GM12891 (cell line): ENCODE results near the gene SLCO1B3.

Source experiments
- POLR2A ChIP-seq: IDR thresholded peaks from 2 replicates; pipeline ENCODE4 v1.6.1; 2011; ENCODE audit warnings: low read depth, low read length, control low read depth
- POLR2AphosphoS5 ChIP-seq: IDR thresholded peaks from 2 replicates; pipeline ENCODE4 v1.6.1; 2011; ENCODE audit warnings: low read depth, low read length, control low read depth
- SPI1 ChIP-seq: IDR thresholded peaks from 2 replicates; pipeline ENCODE4 v1.6.1; 2011; ENCODE audit warnings: low read depth, low read length, control low read depth
- TAF1 ChIP-seq: IDR thresholded peaks from 2 replicates; pipeline ENCODE4 v1.6.1; 2011; ENCODE audit warnings: low read depth, low read length, control low read depth

DNA sequence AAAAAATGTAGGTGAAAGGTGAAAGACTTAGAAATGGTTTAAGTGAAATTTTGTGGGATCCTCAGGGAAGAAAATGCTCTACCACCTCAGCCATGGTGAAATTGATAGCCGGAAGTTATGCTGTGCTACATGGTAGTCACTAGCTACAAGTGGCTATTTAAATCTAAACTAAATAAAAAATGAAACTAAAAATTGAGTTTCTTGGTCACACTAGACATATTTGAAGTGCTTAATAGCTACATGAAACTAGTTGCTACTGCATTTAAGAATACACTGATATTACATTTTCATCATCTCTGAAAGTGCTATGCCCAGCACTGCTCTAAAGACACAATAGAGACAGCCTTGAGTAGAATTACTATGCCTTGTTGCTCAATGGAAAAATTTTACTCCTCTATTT lies 10.3 kb upstream of the SLCO1B3 start:
- no peak for TF ChIP-seq POLR2A
- no peak for TF ChIP-seq POLR2AphosphoS5
- no peak for TF ChIP-seq SPI1
- TF ChIP-seq TAF1: no peak
